HG02981 (cell line): ENCODE data around the gene AP3D1.
"Not testable (repeated sequence)": the region's sequence is repeated elsewhere in the genome, so short reads cannot be mapped to it uniquely, and the experiment has no call there.

ENCODE experiments used
- ATAC-seq: cut with Tn5 transposase; IDR thresholded peaks from one replicate; pipeline ENCODE4 v1.9.1; 2021; ENCODE audit warnings: mild to moderate bottlenecking, moderate library complexity; ENCODE audit not compliant: unreplicated experiment

AP3D1 gene

DNA sequence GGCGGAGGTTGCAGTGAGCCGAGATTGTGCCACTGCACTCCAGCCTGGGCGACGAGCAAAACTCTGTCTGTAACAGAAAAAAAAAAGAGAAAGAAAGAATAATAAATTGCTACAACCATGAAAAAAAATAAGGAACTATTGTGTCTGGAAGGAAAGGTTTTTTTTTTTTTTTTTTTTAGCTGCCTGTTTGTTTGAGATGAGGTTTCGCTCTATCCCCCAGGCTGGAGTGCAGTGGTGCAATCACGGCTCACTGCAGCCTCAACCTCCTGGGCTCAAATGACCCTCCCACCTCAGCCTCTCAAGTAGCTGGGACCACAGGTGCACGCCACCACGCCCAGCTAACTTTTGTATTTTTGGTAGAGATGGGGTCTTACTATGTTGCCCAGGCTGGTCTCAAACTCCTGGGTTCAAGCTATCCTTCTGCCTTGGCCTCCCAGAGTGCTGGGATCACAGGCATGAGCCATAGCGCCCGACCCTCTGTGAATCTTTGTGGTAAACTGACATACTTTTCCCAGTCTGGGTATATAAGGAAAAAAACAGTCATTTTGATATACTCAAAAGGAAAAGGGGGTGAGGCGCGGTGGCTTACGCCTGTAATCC, 59.3 kb downstream of the AP3D1 start:
- not testable (repeated sequence) for ATAC-seq

- no peak for ATAC-seq
These were observed 61.7 kb downstream of the AP3D1 start for GRCh38 chr19:2089727-2090053.

GRCh38 chr19:2089001-2089711, 62.2 kb downstream of the AP3D1 start:
- ATAC-seq: no peak

- ATAC-seq: no peak
These were observed 63.7 kb downstream of the AP3D1 start for GRCh38 chr19:2087621-2088100.

DNA sequence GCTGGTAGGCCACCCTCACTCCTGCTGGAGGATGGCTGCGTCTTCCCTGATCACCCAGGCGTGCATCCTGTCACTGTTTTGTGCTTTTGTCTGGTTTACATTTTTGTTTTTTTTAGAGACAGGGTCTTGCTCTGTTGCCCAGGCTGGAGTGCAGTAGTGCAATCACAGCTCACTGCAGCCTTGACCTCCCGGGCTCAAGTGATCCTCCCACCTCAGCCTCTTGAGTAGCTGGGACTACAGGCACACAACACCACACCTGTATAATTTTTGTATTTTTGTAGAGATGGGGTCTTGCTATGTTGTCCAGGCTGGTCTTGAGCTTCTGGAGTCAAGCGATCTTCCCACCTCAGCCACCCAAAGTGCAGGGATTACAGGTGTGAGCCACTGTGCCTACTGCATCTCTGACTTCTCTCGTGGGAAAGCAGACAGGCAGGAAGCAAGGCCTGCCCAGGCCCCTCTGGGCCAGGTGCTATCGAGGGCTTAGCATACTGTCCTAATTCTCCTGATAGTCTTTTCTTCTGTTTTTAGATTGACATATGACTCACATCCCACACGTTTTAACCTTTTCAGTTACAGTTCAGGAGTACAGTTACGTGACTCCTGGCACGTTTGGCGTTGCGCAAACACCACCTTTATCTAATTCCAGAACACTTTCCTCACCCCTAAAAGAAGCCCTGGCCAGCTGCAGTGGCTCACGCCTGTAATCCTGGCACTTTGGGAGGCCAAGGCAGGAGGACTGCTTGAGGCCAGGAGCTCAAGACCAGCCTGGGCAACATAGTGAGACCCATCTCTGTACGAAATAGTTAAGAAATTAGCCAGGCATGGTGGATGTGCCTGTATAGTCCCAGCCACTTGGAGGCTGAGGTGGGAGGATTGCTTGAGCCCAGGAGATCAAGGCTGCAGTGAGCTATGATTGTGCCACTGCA, 64.4 kb downstream of the AP3D1 start:
- ATAC-seq: not testable (repeated sequence)

- ATAC-seq: peak; percentile 33
These were observed 66.2 kb downstream of the AP3D1 start for GRCh38 chr19:2084993-2085720.

GRCh38 chr19:2083174-2083854, 68.1 kb downstream of the AP3D1 start:
- no peak for ATAC-seq

DNA sequence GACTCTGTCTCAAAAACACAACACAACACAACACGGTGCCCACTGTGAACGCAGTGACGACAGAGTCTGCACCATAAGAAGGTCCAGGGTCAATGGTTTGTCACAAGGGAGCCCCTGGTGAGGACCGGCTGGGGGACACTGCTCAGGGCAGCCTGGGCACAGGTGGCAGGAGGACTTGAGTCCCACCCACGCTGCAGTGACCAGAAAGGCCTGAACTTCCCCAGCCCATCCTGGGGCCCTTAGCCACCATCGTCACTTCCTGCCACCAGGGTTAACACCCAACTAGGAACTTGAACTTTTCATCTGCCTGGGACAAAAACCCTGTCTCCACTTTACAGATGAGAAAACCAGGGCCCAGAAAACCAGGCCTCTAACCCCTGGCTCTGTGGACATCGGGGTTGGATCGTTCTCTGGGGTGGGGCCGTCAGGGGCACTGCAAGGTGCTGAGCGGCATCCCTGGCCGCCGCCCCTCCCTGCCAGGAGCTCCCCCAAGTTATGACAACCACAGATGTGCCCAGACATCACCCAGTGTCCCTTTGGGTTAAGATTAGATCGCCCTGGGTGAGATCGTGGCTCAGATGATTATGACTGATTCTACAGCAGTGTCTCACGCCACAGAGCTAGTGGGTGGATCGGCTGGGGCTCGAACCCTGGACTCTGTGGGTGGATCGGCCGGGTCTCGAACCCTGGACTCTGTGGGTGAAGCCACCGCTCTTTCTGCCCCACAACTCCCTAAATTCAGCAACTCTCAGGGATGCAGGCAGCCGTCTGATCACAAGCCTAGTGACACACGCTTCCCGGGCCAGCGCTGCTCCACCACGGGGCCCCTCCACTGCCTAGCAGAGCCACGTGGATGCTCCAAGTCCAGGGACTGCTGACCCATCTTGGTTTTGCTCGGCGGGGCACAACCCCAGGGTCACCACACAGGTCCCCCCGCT, 69.2 kb downstream of the AP3D1 start:
- no peak for ATAC-seq

GRCh38 chr19:2080336-2080988, 70.9 kb downstream of the AP3D1 start:
- no peak for ATAC-seq

DNA sequence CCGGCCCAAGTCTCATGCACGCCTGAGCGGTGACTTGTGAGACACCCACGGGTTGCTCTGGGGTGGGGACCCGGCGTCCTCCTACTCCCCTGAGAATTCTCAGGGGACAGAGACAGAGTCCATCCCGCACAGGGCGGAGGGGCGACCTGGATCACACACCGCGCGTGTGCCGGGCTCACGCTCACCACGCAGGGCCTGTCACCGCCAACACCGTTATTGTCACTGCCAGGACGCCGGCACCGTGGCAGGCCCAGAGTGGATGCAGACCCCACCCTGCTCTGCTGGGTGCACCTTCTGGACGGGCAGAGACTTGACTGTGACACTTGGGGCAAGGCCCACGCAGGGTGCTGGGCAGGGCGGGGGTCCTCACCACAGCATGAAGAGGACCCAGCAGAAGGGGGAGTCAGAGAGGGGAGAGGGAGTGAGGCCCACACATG, 71.5 kb downstream of the AP3D1 start:
- ATAC-seq: no peak

- ATAC-seq: no peak
These were observed 72.1 kb downstream of the AP3D1 start for GRCh38 chr19:2079076-2079864.

DNA sequence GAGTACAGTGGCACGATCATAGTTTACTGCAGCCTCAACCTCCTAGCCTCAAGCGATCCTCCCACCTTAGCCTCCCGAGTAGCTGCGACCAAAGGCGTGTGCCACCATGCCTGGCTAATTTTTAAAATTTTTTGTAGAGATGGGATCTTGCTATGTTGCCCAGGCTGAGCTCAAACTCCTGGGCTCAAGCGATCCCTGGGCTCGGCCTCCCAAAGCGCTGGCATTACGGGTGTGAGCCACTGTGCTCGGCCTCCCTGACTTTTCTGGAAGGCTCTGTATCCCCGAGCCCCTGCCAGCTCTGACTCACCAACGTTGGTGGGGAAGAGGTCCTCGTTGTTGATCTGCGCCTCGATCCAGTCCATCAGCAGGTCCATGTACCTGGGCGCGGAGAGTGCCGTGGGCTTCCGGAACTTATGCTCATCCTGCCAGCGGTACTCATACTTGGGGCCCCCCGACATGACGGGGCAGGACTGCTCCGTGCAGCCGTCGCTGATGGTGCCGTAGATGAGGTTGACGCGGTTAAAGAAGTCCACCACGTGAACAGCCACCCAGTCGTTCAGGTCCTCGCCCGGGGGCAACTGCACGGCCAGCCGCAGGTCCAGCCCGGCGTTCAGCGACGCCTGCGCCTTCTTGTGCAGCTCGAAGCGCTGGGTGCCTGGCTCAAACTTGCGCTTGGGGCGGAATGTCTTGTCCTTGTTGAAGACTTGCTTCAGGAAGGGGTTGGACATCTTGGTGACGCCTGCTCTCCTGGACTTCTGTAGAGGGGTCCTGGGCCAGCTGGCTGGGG, 73.3 kb downstream of the AP3D1 start:
- no peak for ATAC-seq

DNA sequence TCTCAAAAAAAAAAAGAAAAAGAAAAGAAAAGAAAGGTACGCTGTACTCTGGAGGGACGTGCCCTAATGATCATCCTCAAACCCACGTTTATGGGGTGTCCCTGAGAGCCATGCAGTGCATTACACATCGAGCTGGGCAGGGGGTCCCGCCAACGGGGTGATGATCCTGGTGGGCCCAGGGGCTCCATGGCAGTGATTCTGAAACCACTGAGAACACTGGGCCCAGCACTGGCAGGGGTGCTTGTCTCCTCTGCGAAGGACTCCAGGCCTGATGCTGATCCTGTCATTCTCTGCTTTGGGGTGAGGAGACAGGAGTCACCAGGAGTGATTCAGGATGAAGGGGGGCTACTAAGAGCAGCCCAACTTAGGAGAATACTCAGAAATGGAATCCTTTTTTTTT, 74.0 kb downstream of the AP3D1 start:
- ATAC-seq: no peak

DNA sequence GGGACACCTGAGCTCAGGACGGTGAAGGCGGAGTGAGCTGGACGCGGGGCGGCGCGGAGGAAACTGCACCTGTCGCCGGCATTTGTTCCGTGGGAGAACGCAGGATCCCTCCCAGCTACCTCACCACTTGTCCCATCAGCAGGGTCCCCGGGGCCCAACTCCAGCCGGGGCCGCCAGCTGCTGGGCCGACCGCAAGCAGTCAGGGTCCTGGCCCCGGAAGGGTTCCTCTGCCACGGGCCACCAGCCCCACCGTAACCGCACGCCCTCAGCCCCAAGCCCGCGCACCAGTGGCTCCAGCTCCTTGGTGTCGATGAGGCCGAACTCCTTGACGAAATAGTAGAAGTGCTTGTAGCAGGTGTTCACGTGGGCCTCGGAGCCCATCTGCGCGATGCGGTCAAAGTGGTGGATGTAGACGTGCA, 74.8 kb downstream of the AP3D1 start:
- no peak for ATAC-seq

DNA sequence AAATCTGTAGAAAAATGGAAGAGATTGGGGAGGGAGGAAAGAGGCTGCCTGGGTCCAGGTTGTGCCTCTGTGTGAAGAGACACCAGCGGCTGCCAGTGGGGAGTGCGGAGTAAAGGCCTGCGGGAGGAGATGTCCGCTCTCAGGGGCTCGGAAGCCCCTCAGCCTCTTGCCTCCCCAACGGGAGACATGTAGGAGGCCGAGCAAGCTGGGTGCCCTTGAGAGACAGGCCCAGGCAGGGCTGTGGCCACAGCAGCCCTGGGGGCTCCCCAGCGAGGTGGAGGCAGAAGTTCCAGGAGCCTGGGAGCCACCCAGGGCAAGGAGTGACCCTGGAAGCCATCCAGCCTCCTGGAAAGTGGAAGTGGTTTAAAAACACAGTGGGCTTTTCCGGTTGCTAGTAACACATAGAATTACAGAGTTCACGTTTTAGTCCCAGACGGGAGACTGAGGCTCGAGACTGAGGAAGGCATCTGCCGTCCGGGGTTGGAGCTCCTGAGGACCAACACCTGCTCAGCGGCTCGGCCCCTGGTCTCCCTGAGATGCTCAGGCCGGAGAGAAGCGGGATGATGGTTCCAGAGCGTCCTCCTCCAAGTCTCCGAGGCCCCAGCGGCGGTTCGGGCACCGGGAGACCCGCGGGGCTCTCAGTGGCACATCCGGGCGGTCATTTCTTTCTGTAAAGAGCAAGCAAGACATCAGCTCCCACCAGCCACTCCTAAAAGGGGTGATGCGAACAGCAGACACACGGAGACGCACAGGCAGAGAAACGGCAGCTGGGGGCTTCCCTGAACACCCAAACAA, 78.4 kb downstream of the AP3D1 start:
- ATAC-seq: no peak

- ATAC-seq: no peak
These were observed 80.2 kb downstream of the AP3D1 start for GRCh38 chr19:2070986-2071673.
